GM12875 (cell line): ENCODE data around the gene MOK.

Experiments used
- H3K4me3 ChIP-seq: one replicate; pipeline ENCODE4 v1.5.1; 2011; ENCODE audit warnings: low read depth, low read length, control low read depth
- CTCF ChIP-seq: IDR thresholded peaks from 2 replicates; pipeline ENCODE4 v1.5.1; 2011; ENCODE audit warnings: low read depth, mild to moderate bottlenecking, control low read depth, inconsistent platforms, low read length, moderate library complexity, borderline replicate concordance; ENCODE audit not compliant: insufficient read depth

The MOK gene

DNA sequence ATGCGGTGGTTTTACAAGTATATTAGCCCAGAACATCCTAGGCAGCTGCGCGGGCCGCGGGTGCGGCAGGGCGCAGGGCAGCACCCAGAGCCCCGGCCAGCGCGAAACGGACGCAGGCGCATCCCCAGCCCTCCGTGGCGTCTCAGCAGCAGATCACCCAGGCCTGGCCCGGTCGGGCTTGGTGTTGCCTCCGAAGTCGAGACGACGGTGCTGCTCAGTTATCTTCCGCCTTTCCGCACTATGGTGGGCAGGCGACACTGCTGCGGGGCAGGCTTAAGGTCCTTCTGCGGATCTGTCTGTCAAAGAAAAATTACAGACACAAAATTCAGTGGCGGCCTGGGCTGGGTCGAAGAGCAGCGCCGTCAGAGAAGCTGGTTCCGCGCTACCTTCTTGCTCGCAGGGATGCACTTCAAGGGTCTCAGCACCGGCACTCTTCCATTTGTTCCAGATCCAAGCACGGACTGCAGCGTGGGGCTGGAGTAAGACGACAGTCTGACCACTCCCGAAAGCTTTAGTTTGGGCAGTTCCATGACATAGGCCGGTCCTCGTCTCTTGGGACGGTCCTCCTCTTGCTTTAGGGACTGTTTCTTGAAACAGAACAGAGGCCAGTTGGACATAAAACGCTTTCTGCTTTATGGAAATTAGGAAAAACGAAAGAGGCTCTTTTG, 75.8 kb downstream of the MOK start:
- H3K4me3 ChIP-seq = no peak overlapping the region
- TF ChIP-seq CTCF = no peak

DNA sequence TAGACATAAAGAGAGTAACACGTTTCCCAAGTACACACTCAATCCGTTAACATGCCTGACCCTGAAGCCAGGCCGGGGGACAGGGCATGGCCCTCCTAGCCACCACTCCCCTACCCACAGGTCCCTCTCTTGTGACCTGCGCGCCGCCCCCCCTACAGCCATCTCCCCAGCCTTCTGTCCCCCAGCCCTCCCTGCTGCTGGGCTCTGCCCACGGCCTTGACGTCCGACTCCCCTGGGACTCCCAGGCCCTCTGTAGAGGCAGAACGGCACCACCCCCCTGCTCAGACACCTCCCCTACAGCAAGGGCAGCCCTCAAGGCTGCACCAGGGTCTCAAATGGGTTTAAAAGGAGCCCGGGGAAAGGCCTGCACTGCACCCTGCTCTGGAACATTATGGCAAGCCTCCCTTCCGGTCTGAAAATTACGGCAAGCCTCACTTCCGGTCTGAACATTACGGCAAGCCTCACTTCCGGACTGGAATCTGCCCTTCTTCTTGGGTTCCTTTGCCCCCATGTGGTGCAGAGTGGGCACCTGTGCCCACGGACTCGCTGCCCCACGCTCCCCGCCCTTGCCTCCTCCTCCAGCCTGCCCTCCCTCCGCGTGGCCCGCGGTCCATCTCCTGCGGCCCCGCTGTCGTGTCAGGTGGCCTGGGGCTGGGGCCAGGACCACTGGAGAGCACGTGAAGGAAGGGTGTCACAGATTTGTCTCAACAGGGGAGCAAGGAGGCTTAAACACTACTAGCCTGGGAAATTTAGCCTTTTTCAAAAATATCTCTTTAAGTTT, 77.6 kb downstream of the MOK start:
- TF ChIP-seq CTCF = no peak
- no peak overlapping the region for H3K4me3 ChIP-seq

- no peak for TF ChIP-seq CTCF
- no peak overlapping the region for H3K4me3 ChIP-seq
Measured at GRCh38 chr14:102226356-102227125, 78.4 kb downstream of the MOK start.

DNA sequence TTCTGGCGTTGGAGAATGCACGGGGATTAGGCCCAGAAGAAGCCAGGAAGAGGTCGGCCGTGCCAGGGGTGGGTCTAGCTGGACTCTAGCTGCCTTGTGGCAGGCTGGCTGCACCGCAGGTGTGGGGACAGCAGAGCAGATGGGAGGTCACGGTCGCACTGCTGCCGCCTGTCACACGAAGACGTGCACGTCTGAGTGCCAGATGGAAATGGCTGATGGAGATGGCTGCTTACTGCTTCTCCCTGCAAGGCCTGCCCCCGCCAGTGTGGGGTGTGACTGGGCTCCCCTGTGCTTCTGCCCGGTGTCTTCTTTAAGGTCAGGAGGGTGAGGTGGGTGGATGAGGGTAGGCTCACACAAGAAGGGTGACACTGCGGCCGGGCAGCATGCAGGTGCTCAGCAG, 79.0 kb downstream of the MOK start:
- TF ChIP-seq CTCF = no peak
- H3K4me3 ChIP-seq = no peak overlapping the region

- no peak overlapping the region for H3K4me3 ChIP-seq
- TF ChIP-seq CTCF = no peak
Measured at GRCh38 chr14:102225386-102225785, 79.6 kb downstream of the MOK start.

DNA sequence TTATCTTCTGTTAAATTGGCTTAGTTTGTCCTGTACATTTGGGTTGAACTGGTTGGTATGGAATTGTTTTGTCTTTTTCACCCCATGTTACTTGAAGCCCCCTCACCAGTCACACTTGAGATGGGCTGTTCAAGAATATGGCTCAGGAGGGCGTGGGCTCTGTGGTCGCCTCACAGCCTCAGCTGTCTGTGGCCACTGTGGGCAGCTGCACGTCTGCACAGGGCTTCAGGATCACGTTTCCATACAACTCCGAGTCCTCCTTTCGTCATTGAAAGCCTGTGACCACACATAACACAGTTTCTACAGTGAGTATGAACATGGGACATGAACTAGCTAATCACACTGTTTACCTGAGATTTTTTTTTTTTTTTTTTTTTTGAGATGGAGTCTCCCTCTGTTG, 81.3 kb downstream of the MOK start:
- TF ChIP-seq CTCF = no peak
- no peak overlapping the region for H3K4me3 ChIP-seq
